Measurements from ENCODE around the gene HIVEP3.

HIVEP3 gene

GRCh38 chr1:41690331-41690730, 228.4 kb downstream of the HIVEP3 start:
- no peak for DNase-seq (ENCODE audit: extremely low spot score)
- CTCF ChIA-PET = interaction anchor here (1.7 kb wide), 1 partner anchor 12 kb away, joined by 5 read pairs; no protein-coding TSS in a partner anchor
- POLR2A ChIA-PET = interaction anchor here (0.8 kb wide), 1 partner anchor 18 kb away, joined by 3 read pairs; no protein-coding TSS in a partner anchor
- no peak for TF ChIP-seq CTCF (IDR thresholded peaks at IDR 0.05; ENCODE audit: control extremely low read depth, extremely low read depth, low read depth, missing control alignments)

- POLR2A ChIA-PET = interaction anchor here (0.8 kb wide), 1 partner anchor 19 kb away, joined by 3 read pairs; no protein-coding TSS in a partner anchor
- TF ChIP-seq CTCF (IDR thresholded peaks at IDR 0.05; ENCODE audit: control extremely low read depth, extremely low read depth, low read depth, missing control alignments) = no peak
- CTCF ChIA-PET = interaction anchor here (1.3 to 1.7 kb wide), 2 partner anchors 11 to 17 kb away, joined by 4 to 5 read pairs; no protein-coding TSS in a partner anchor
- DNase-seq (ENCODE audit: extremely low spot score) = no peak
These were observed 229.2 kb downstream of the HIVEP3 start for GRCh38 chr1:41689558-41689981.

DNA sequence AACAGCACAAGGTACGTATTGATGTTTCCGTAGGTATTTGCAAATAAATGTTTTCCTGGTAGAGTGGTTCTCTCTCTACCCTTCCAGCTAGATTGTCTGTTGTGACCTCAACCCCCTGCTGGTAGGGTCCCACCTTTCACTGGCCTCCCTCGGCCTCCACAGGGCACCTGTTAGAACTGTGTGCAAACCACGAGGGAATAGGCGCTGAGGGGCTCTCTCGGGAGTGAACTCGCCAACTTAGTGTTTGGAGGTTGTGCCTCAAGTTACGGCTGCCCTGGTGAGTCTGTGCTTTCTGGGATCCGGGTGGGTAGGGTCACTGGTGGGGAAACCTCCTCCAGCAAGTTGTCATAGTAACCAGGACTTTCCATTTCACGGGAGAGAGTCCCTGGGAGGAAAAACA, 229.6 kb downstream of the HIVEP3 start:
- no peak for DNase-seq (ENCODE audit: extremely low spot score)
- ChIA-PET CTCF (interaction anchor here (1.3 to 1.7 kb wide), 2 partner anchors 11 to 18 kb away, joined by 4 to 5 read pairs; no protein-coding TSS in a partner anchor), POLR2A (no interaction called here)
- no peak for TF ChIP-seq CTCF (IDR thresholded peaks at IDR 0.05; ENCODE audit: control extremely low read depth, extremely low read depth, low read depth, missing control alignments)

- no peak for TF ChIP-seq CTCF (IDR thresholded peaks at IDR 0.05; ENCODE audit: control extremely low read depth, extremely low read depth, low read depth, missing control alignments)
- DNase-seq (ENCODE audit: extremely low spot score) = peak; percentile 49
- CTCF ChIA-PET = interaction anchor here (0.9 to 1.7 kb wide), 4 partner anchors 18 to 113 kb away, joined by 3 to 6 read pairs (median 4); no protein-coding TSS in a partner anchor
- POLR2A ChIA-PET = interaction anchor here (1.4 kb wide), 1 partner anchor 14 kb away, joined by 3 read pairs; no protein-coding TSS in a partner anchor
These were observed 231.7 kb downstream of the HIVEP3 start for GRCh38 chr1:41687007-41687406.

DNA sequence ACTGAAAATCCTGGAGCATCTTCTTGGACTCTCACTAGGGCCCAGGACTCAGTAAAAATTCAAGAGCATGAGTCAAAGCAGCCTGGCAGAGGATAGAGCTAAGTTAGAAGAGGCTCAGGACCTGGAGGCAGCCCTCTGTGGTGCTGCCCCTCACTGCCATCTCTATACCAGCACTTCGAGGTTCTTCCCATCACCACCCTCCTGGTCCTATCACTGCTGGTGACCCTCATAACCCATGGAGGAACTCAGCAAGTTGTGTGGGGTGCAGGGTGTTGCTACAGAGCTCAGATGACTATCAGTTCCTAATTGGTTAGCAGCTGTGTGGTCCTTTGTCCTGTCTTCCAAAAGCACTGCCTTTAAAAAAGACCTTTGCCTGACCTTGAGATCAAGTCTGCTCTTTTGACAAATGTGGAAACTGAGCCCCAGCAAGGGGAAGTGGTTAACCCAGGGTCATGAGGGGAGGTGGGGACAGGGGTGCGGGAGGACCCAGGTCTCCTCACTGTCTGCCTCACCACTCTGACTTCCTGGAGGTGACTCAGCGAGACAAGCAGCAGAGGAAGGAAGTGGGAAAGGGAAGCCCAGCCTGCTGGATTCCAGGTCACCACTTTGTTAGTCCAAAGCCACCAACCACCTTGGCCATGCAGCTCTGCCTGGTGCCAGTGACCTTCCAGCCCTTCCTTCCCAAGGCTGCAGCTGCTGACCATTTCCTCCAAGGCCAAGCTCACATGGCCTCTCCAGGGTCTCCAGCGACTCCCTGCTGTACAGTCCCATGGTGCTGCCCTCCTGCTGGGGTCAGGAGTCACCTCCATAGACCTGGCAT, 234.8 kb downstream of the HIVEP3 start:
- TF ChIP-seq CTCF (IDR thresholded peaks at IDR 0.05; ENCODE audit: control extremely low read depth, extremely low read depth, low read depth, missing control alignments) = no peak
- ChIA-PET CTCF (interaction anchor here (1.1 to 5.1 kb wide), 7 partner anchors 9 to 40 kb away, joined by 4 to 18 read pairs (median 5); no protein-coding TSS in a partner anchor), POLR2A (no interaction called here)
- no peak for DNase-seq (ENCODE audit: extremely low spot score)

GRCh38 chr1:41682845-41683625, 235.7 kb downstream of the HIVEP3 start:
- POLR2A ChIA-PET = no interaction called here
- CTCF ChIA-PET = interaction anchor here (1.1 to 5.1 kb wide), 8 partner anchors 8 to 41 kb away, joined by 4 to 18 read pairs (median 6); no protein-coding TSS in a partner anchor
- DNase-seq (ENCODE audit: extremely low spot score) = no peak
- no peak for TF ChIP-seq CTCF (IDR thresholded peaks at IDR 0.05; ENCODE audit: control extremely low read depth, extremely low read depth, low read depth, missing control alignments)

Data from GM10248 (cell line).